DOHH2 (cell line): ENCODE results near the gene SCN10A.

ENCODE experiments used
- CTCF ChIP-seq: fragments of 200-600 bp; sonication (generic); IDR thresholded peaks from one replicate; pipeline ENCODE4 v1.5.1; 2014; ENCODE audit warnings: antibody characterized with exemption, mild to moderate bottlenecking, low read depth, low read length; ENCODE audit not compliant: poor library complexity, severe bottlenecking
- EZH2phosphoT487 ChIP-seq: fragments of 200-600 bp; sonication (generic); IDR thresholded peaks from 2 replicates; pipeline ENCODE4 v1.6.1; 2017; ENCODE audit warnings: borderline replicate concordance, mild to moderate bottlenecking, antibody characterized with exemption, low read length, moderate library complexity, mixed read lengths

- no peak for TF ChIP-seq CTCF
- TF ChIP-seq EZH2phosphoT487, result no peak
Observed at GRCh38 chr3:38652934-38653333, 163.1 kb downstream of the SCN10A start.
